Activated T-cell treated with anti-CD3 and anti-CD28 coated beads, Interleukin-2, amount 50 U/mL, for 4 hours (primary cell): Measurements from ENCODE around the gene THEMIS. TPM values are rescaled to one million over a fixed set of nuclear protein-coding genes. Genes with fewer than 3 reads are reported as not detected.
"Not testable (repeated sequence)": the region's sequence is repeated elsewhere in the genome, so short reads cannot be mapped to it uniquely, and the experiment has no call there.

ENCODE experiments used
- ATAC-seq, 2 donors: fragments of 200-7000 bp; cut with Tn5 transposase; one replicate each; pipeline ENCODE4 v1.10.0; 2021
- DNase-seq: peaks from one replicate; pipeline ENCODE4 v3.0.0-alpha.2; 2020
- H3K27me3 Mint-ChIP-seq: one replicate; pipeline ENCODE4 v1.8.0; 2021; ENCODE audit warnings: low read depth, mixed read lengths
- H3K36me3 Mint-ChIP-seq: one replicate; pipeline ENCODE4 v1.8.0; 2022; ENCODE audit warnings: mixed read lengths; ENCODE audit not compliant: insufficient read depth
- H3K4me1 Mint-ChIP-seq: one replicate; pipeline ENCODE4 v1.8.0; 2021; ENCODE audit warnings: low read depth, mixed read lengths
- H3K4me3 Mint-ChIP-seq: one replicate; pipeline ENCODE4 v1.8.0; 2021; ENCODE audit warnings: mild to moderate bottlenecking, moderate library complexity, mixed read lengths
- H3K9me3 Mint-ChIP-seq: one replicate; pipeline ENCODE4 v1.8.0; 2021; ENCODE audit warnings: mixed read lengths
- total RNA-seq, 3 donors: library from RNA; stranded (reverse); gene quantifications; one replicate each; pipeline ENCODE4 v1.2.1, GENCODE V29; 2021

Gene THEMIS
- total RNA-seq, 3 donors from 2014 or later: 7.4 to 7.8 (median 7.8) TPM

DNA sequence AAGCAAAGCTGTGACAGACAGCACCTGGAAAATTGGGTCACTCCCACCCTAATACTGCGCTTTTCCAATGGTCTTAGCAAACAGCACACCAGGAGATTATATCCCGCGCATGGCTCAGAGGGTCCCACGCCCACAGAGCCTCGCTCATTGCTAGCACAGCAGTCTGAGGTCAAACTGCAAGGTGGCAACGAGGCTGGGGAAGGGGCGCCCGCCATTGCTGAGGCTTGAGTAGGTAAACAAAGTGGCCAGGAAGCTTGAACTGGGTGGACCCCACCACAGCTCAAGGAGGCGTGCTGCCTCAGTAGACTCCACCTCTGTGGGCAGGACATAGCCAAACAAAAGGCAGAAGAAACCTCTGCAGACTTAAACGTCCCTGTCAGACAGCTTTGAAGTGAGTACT, 25.6 kb upstream of the THEMIS start:
- not testable (repeated sequence) for H3K36me3 Mint-ChIP-seq, H3K27me3 Mint-ChIP-seq, DNase-seq, ATAC-seq, H3K4me3 Mint-ChIP-seq
- Mint-ChIP-seq H3K9me3 (peaks cover 29% of the 10 kb centered on the region), H3K4me1 (peaks cover 38% of the 10 kb centered on the region)

DNA sequence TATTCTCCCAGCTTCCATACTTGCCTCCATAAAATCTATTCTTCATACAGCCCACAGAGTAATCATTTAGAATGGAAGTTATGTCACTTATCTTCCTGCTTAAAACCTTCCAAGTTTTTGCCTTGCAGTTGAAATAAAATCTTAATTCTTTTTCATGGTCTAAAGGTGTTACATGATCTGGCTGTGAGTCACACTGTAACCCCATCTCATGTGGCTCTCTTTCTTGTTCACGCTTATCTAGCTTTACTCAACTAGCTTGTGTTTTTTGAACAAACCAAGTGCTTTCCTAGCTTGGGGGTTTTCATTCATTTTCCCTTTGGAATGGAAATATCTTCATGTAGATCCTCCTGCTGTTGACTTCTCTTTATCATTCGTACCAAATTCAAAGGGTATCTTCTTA, 23.6 kb upstream of the THEMIS start:
- Mint-ChIP-seq H3K9me3 (peaks cover 29% of the 10 kb centered on the region), H3K36me3 (peaks cover 9% of the 10 kb centered on the region), H3K27me3 (no peaks in the 10 kb centered on the region), H3K4me1 (peaks cover 53% of the 10 kb centered on the region), H3K4me3 (no peak overlapping the region)
- DNase-seq (no peak), ATAC-seq (peak; percentile 81 to 93)

DNA sequence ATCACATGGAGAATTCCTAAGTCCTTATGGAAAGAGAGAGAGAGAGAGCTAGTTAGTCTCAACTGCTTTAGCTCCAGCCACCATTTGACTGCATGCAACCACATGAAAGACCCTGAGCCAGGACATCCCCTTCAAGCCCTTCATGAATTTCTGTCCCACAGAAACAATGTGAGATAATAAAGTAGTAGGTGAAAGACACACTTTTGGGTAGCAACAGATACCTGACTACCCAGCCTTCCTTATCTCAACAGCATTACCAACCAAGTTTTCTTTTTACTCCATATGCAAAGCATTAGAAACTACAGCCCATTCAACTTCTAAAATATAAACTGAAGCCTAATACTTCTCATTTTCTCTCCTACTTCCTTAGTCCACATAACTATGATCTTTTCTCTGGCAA, 23.2 kb upstream of the THEMIS start:
- Mint-ChIP-seq H3K27me3 (no peaks in the 10 kb centered on the region), H3K4me3 (no peak overlapping the region), H3K36me3 (peaks cover 9% of the 10 kb centered on the region), H3K9me3 (peaks cover 28% of the 10 kb centered on the region), H3K4me1 (peaks cover 57% of the 10 kb centered on the region)
- DNase-seq (no peak), ATAC-seq (peak; percentile 26 to 36)

DNA sequence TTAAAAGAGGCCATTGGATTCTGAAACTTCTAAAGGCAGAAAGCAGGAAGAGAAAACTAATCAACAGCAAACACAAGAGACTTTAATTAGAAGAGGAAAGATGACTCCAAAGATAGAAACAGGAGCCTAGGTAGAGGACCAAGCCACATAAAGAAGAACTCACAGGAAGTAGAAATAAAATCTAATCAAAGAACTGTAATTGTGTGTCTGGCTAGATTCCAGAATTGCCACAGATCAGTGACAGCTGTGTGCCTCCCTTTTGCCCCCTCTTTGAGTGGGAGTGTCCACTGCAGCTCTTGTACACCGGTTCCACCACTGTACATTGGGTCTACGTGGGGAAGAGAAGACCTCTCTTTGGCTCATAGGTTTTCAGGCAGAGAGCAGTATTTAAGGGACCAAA, 22.3 kb upstream of the THEMIS start:
- no peak for ATAC-seq
- peaks cover 66% of the 10 kb centered on the region for H3K4me1 Mint-ChIP-seq
- DNase-seq: no peak
- peaks cover 23% of the 10 kb centered on the region for H3K9me3 Mint-ChIP-seq
- H3K27me3 Mint-ChIP-seq: no peaks in the 10 kb centered on the region
- peaks cover 5% of the 10 kb centered on the region for H3K36me3 Mint-ChIP-seq
- no peak overlapping the region for H3K4me3 Mint-ChIP-seq

DNA sequence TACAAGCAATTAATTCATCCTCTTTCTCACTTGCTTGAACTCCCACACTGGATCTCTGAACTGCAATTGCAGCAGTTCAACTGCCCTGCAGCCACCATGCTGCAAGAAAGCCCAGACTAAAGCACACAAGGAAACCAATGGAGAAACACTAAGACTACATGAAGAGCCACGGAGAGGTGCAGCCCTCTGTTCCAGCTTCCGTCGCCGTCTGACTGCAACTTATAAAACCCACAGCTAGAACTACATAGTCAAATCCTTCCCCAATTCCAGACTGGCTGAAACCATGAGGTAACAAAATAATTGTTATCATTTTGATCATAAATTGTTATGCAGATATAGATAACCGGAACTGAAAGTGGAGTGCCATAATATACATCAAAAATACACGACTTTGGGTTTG, 21.1 kb upstream of the THEMIS start:
- Mint-ChIP-seq H3K4me1 (peaks cover 77% of the 10 kb centered on the region), H3K4me3 (peak overlapping the region; percentile 49), H3K27me3 (no peaks in the 10 kb centered on the region), H3K36me3 (no peaks in the 10 kb centered on the region), H3K9me3 (peaks cover 17% of the 10 kb centered on the region)
- DNase-seq: no peak
- no peak for ATAC-seq

DNA sequence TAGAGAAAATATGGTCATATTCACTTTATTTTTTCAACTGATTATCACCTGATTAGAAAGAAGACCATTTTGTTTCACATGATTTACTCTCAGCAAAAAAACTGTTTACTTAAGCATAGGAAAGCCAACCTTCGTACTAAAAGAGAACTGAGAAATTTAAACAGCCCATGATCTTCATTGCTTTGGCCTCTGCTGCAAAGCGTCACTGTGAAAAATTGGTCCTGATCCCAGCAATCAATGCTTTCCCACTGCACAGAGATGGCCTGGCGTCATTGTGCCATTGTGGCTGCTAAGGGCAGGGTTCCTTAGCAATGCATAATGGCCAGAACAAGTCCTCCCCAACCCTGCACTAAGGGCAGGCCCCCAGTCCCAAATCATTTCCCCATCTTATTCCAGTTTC, 19.9 kb upstream of the THEMIS start:
- H3K9me3 Mint-ChIP-seq: peaks cover 13% of the 10 kb centered on the region
- H3K36me3 Mint-ChIP-seq: no peaks in the 10 kb centered on the region
- DNase-seq (no peak), ATAC-seq (no peak)
- no peaks in the 10 kb centered on the region for H3K27me3 Mint-ChIP-seq
- no peak overlapping the region for H3K4me3 Mint-ChIP-seq
- peaks cover 86% of the 10 kb centered on the region for H3K4me1 Mint-ChIP-seq

DNA sequence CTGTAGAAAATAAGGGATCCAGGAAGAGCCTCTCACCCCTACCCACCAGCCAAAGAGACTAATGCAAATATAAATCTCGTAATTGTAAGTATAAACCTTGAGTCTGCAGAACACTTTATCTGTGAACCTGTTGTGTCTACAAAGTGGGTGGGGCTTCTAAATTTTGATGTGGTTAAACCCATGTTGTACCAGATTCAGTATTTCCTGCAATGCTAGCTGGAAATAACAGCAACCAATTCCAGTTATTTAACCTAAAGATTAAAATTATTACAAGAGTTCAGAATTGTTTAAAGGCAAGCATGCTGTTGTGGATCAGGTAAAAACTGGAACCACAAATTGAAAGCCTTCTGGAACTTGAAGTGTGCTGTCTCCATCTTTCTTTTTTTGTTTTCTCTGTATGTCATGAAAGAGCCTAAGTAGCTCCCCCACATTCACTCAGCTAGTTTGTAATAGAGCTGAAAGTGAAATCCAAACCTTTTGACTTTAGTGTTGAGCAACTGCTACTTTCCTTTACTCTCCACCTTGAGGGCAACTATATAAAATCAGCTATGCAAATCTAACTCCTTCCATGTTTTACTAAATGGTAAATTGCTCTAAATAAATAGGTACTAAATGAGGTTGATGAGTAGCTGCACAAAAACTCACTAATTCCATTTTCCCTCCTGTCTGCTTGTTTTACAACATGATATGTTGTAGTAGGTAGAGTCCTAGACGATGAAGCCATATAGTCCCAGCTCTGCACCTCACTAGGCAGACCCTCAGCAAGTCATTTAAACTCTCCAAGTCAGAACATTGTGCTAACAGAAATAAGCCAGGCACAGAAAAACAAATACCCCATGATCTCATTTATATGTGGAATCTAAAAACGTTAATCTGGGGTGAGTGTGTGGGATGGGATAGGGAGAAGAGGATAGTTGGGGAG, 17.9 kb upstream of the THEMIS start:
- H3K4me3 Mint-ChIP-seq: peak overlapping the region; percentile 73
- H3K9me3 Mint-ChIP-seq: peaks cover 3% of the 10 kb centered on the region
- no peaks in the 10 kb centered on the region for H3K27me3 Mint-ChIP-seq
- H3K4me1 Mint-ChIP-seq: peaks cover 86% of the 10 kb centered on the region
- H3K36me3 Mint-ChIP-seq: no peaks in the 10 kb centered on the region
- peak; percentile 84 to 85 for ATAC-seq
- DNase-seq: no peak

DNA sequence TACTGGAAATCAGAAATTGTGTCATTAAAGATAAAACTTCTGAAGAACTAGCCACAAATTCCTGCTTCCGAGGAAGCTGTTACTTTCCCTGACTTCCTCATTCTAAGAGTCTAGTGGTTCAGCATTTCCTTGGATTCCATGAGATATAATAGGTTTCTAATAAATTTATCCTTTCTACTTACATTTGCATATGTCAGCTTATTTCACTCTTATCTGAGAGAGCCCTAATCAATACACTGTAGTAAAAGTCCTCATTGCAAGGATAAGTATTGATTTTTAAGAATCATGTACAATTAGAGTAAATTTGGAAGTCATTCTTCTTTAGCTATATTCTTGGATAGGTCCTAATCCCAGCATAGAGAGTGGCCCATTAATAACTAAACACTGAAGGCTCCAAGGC, 16.9 kb upstream of the THEMIS start:
- H3K4me1 Mint-ChIP-seq: peaks cover 86% of the 10 kb centered on the region
- peaks cover 9% of the 10 kb centered on the region for H3K36me3 Mint-ChIP-seq
- ATAC-seq: no peak
- H3K4me3 Mint-ChIP-seq: peak overlapping the region; percentile 73
- peaks cover 11% of the 10 kb centered on the region for H3K9me3 Mint-ChIP-seq
- no peak for DNase-seq
- no peaks in the 10 kb centered on the region for H3K27me3 Mint-ChIP-seq

DNA sequence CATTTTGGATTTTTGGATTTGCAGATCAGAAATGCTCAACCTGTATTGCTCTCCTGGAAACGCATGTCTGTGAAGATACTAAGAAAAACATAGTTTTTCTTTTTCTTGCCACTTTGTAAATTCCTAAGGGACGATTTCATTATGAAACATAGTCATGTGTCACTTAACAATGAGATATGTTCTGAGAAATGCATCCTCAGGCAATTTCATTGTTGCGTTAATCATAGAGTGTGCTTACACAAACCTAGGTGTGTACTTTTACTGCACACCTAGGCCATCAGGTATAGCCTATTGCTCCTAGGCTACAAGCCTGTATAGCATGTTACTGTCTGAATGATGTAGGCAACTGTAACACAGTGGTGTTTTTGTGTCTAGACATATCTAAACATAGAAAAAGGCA, 13.4 kb upstream of the THEMIS start:
- peaks cover 73% of the 10 kb centered on the region for H3K4me1 Mint-ChIP-seq
- no peaks in the 10 kb centered on the region for H3K27me3 Mint-ChIP-seq
- H3K36me3 Mint-ChIP-seq: peaks cover 22% of the 10 kb centered on the region
- ATAC-seq (peak in 1 of 2 donors; percentile 25), DNase-seq (no peak)
- peaks cover 18% of the 10 kb centered on the region for H3K9me3 Mint-ChIP-seq
- H3K4me3 Mint-ChIP-seq: peak overlapping the region; percentile 4

DNA sequence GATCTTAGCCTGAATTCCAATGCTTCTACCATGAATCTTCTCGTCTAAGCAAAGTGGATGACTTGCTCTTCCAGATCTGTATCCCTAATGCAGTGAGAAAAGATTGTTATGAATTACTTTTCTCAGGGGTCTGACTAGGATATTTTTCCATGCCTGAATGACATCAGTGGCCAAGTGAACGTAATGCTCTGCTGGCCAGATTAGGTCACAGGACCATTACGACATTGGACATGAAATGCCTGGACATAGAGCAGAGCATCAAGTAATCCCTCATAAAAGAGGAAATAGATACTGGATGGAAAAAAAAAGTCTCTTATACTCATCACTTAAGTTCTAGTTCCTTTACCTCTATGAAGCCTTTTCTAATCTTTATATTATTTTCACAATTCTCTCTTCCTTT, 12.1 kb upstream of the THEMIS start:
- Mint-ChIP-seq H3K9me3 (peaks cover 19% of the 10 kb centered on the region), H3K36me3 (peaks cover 22% of the 10 kb centered on the region), H3K4me3 (no peak overlapping the region), H3K27me3 (no peaks in the 10 kb centered on the region), H3K4me1 (peaks cover 65% of the 10 kb centered on the region)
- ATAC-seq (no peak), DNase-seq (no peak)

DNA sequence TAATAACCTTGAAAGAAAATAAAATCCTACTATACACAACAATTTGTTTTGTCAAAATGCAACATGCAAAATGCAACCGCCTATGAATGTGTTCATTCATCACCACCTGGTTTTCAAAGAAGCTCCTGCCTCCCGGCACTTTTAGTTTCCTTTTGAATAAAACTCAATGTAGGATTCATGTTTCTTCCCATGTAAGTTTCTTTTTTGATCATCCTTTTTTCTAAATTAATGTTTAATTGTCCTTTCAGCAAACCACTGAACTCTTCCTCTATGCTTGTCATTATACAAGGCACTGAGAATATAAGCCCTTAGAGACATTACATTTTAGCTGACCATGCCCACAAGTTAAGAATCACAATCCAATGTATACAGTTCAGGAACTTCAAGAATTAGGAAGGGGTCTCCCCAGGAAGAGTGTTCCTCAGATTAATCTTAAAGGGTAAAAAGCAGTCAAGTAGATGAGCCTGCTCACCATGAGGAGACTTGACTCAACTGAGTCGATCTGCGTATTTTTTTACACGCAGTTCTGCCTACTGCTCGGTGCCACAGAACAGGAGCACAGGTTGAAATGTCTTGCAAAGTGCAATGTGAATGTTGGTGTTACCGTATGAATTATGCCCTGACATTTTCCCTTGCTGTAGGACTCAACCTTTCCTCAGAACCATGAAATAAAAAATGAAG, 7.2 kb upstream of the THEMIS start:
- Mint-ChIP-seq H3K9me3 (peaks cover 10% of the 10 kb centered on the region), H3K27me3 (no peaks in the 10 kb centered on the region), H3K4me3 (peak overlapping the region; percentile 68), H3K4me1 (peaks cover 59% of the 10 kb centered on the region), H3K36me3 (peaks cover 16% of the 10 kb centered on the region)
- DNase-seq (no peak), ATAC-seq (peak; percentile 84 to 89)

DNA sequence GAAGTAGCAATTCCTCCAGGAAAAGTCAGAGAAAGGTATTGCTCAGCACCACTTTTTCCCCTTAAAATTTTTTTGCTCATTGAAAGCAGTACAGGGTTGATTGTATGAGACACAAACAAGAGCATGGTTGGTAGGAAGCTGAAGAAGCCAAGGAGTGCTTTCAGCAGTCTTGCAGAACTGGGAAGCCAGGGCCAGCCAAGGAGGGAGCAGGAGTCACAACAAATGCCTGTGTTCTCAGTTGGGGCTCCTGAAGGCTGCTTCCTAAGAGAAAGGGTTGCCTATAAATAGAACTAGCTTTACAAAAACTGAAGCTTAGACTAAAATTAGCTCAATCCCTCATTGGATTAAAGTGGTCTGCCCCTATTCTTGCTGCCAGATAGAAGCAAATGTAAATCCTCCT, 3.3 kb upstream of the THEMIS start:
- Mint-ChIP-seq H3K4me1 (peaks cover 60% of the 10 kb centered on the region), H3K36me3 (no peaks in the 10 kb centered on the region), H3K4me3 (no peak overlapping the region), H3K27me3 (no peaks in the 10 kb centered on the region), H3K9me3 (peaks cover under 1% of the 10 kb centered on the region)
- ATAC-seq (no peak), DNase-seq (no peak)

DNA sequence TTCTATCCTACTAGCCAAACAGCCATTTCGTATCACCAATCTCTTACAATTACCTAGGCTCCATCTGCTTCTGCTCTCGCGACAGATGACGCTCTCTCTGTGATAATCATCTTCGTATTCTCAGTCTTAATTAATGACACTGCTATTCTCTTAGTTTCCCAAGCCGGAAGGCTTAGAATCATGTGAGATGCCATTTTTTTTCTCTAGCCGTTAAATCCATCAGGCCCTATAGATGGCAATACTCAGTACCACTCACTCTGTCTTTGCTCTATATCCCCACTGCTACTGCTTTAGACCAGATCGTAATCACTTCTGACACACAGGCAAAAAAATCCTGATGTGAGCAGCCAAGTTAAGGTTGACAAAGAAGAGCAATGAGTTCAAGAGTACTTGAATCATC, 2.1 kb upstream of the THEMIS start:
- peaks cover 65% of the 10 kb centered on the region for H3K4me1 Mint-ChIP-seq
- H3K27me3 Mint-ChIP-seq: no peaks in the 10 kb centered on the region
- peaks cover 3% of the 10 kb centered on the region for H3K9me3 Mint-ChIP-seq
- DNase-seq (no peak), ATAC-seq (peak; percentile 39 to 49)
- H3K36me3 Mint-ChIP-seq: peaks cover 3% of the 10 kb centered on the region
- peak overlapping the region; percentile 59 for H3K4me3 Mint-ChIP-seq

DNA sequence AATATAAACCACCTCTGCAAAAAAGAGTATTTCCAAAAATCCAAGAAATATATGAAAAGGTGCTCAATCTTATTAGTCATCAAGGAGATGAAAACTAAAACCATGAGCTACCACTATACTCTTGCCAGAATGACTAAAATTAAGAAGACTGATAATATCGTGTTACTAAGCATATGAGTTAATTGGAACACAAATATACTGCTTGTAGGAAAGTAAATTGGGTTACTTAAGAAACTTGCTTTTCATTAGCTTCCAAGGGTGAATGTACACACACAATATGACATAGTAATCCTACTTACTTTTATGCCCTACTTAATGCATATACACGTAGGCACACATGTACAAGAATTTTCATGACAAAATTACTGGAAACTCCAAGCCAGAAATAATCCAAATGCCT, 3.4 kb downstream of the THEMIS start:
- ATAC-seq: peak; percentile 72 to 84
- H3K27me3 Mint-ChIP-seq: no peaks in the 10 kb centered on the region
- no peak for DNase-seq
- peak overlapping the region; percentile 88 for H3K4me3 Mint-ChIP-seq
- H3K4me1 Mint-ChIP-seq: peaks cover 45% of the 10 kb centered on the region
- peaks cover 3% of the 10 kb centered on the region for H3K36me3 Mint-ChIP-seq
- peaks cover 3% of the 10 kb centered on the region for H3K9me3 Mint-ChIP-seq

DNA sequence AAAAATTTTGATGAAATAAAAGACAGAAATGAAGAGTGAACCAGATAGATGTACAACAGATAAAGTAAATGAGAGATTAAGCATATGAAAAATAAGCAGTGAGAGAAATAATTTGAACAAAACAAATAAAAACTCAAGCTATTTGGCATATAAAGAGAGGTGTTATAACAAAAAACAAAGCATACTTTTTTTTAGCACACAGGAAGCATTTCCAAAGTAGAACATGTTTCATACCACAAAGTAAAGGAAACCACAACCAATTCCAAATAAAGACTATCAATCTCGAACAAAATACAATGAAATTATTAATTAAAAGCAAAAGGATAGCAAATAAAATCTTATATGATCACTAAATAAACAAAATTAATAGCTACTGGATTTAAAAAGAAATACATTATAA, 6.8 kb downstream of the THEMIS start:
- no peaks in the 10 kb centered on the region for H3K27me3 Mint-ChIP-seq
- peaks cover 3% of the 10 kb centered on the region for H3K9me3 Mint-ChIP-seq
- H3K4me3 Mint-ChIP-seq: peak overlapping the region; percentile 82
- peaks cover 54% of the 10 kb centered on the region for H3K4me1 Mint-ChIP-seq
- ATAC-seq: no peak
- no peak for DNase-seq
- H3K36me3 Mint-ChIP-seq: peaks cover 15% of the 10 kb centered on the region
